Breast epithelium (tissue), 3 donors: ENCODE results near the gene BOLA2B.

Experiments used
- CTCF ChIP-seq, 3 donors: fragments of 450-650 bp; IDR thresholded peaks; one replicate each; pipeline ENCODE4 v1.5.1; 2016 to 2017; ENCODE audit warnings: antibody characterized with exemption in 3 of 3, mild to moderate bottlenecking in 3 of 3, moderate library complexity in 3 of 3
- POLR2A ChIP-seq: fragments of 450-650 bp; IDR thresholded peaks from one replicate; pipeline ENCODE4 v1.6.1; 2016; ENCODE audit warnings: antibody characterized with exemption, mild to moderate bottlenecking, moderate library complexity
- POLR2AphosphoS5 ChIP-seq, 3 donors: sonication (generic); formaldehyde crosslinking; IDR thresholded peaks; one replicate each; pipeline ENCODE4 v1.6.1; 2017; ENCODE audit warnings: antibody characterized with exemption in 3 of 3

GRCh38 chr16:30173054-30173453 lies 20.4 kb downstream of the BOLA2B start:
- TF ChIP-seq POLR2AphosphoS5 (IDR thresholded peaks at IDR 0.05) (no peak), POLR2A (no peak), CTCF (IDR thresholded peaks at IDR 0.05) (no peak)
